NCI-H460 (cell line): ENCODE measurements around the gene KIF3A. TPM values are rescaled to one million over a fixed set of nuclear protein-coding genes. Genes with fewer than 3 reads are reported as not detected.

Experiments used
- DNase-seq: peaks from one replicate; pipeline ENCODE4 v3.0.0-alpha.2; 2016; ENCODE audit warnings: low read depth; ENCODE audit errors: extremely low read depth
- total RNA-seq: library from RNA; depleted of rRNA; stranded (reverse); fragments of >200 nt; shearing (Covaris generic); gene quantifications from 2 replicates; pipeline ENCODE4 v1.2.3, GENCODE V29; 2014

The KIF3A gene
- total RNA-seq, 1 experiment from 2014 or later, result 11.7 TPM

DNA sequence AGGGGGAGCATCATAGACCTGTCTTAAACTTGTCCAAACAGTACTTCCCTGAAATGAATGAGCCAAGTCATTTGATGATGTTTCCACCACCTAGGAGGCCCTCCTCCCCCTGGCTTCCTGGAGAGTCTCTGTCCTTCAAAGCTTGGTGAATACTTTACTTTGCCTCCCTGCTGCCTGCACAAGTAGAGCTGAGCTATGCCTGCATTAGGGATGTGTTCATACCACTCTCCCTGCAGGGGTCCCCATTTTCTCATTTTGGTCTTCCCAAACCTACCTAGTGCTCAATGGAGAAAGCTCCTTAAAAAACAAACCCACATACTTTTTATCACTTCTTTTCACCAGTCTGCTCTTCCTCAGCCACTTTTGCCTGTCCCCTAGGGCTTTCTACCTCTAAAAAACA lies 17.6 kb upstream of the KIF3A start:
- no peak for DNase-seq

DNA sequence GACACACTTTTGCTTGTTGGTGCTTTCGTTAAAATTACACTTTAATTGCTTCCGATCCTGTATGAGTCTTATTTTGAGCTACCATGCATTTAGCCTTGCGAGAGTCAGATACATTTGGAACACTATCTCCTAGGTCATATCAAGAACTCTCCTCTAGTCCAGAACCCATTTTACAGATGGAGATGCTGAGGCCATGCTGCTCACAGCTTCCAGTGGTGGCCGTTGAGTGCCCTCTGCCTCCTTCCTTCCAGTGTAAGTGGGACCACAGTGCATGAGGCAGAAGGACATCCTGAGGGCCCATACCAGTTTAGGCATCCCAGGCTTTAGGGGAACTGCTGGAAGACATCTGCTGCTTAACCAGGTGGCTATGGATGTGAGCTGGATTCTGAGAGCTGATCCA lies 16.8 kb upstream of the KIF3A start:
- DNase-seq, result no peak

- no peak for DNase-seq
These were observed 16.0 kb upstream of the KIF3A start for GRCh38 chr5:132753135-132753987.

DNA sequence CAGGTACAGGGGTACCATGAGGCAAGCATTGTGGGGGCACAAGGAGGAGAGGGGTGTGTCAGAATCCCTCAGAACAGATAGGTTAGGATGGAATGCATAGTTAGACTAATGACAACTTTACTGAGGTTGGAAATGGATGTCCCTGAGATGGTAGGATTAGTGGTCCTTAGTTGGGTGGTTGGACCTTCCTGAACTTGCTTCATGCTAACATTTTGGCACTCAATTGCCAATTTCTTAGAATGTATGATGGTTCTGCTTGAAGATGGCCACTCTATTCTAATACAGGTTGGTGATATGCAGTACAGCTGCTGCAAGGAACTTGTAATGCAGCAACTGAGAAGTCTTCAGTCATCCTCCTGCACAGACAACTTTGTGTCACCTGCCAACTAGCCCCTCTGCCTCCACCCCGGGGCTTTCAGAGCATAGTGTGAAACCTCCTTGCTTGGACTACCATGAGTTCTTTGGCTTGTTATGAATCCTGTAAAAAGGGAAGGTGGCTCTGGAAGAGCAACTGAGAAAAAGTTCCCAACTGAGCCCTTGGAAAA lies 15.3 kb upstream of the KIF3A start:
- DNase-seq, result no peak

DNA sequence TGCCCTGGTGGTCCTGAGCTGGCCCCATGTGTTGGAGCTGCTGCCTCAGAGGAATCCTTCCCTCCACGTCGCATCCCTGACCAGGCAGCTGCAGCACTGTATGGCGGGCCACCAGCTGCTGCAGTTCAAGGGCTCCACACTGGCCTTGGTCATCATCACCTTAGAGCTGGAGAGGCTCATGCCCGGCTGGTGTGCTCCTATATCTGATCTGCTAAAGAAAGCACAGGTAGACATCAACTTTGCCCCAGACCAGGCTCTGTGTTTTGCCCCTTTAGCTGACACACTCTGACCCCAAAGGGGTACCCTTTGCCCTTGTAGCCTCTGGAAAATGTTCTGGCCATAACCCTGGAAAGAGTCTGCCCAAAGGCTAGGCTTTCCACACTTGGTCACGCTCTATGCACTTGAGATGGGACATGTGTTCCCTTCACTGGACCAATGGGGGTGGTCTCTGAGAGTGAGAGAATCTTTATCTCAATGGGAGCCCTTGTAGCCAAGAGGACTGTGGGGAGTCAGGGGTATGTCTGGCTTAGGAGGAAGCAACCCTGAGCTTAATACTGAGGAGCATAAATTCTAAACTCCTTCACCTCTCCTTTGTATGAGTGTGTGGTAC lies 14.7 kb upstream of the KIF3A start:
- no peak for DNase-seq

DNA sequence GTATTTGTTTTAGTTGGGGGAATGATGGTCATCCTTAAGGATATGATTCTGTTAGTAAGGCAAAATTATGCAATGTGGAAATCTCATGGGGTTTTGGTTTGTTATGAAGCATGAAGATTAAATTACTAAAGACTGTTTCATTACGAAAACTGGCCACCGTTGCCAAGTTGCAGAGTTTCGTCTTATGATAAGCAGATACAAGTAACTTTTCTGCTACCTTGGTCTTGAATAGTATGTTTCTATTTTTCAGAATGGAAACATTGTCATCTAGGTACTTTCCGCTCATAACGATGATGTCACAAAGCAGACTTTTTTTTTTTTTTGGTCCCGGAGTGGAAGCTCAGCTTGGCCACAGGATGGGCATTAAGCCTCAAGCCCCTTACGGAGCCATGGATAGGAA lies 14.1 kb upstream of the KIF3A start:
- no peak for DNase-seq

- DNase-seq, result no peak
These were observed 13.3 kb upstream of the KIF3A start for GRCh38 chr5:132750471-132751230.

DNA sequence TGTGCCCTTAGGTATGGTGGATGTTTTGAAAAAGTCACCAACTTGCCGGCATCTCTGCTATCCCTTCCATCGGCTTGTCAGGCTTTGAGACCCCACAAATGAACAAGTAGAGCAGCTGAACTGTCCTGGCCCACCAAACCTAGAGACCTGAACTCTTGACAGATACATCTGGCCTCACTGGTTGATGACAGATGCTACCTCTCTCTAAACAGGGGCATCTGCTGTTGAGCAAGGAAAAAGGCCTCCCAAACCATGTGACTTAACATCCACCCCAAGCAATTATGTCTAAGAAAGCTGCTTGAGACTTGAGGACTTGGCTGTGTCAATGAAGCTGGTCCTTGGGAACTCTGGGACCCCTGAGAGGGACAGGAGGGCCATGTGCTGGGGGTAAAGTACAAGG lies 12.2 kb upstream of the KIF3A start:
- DNase-seq, result no peak

- DNase-seq, result no peak
These were observed 11.2 kb upstream of the KIF3A start for GRCh38 chr5:132748522-132749000.

DNA sequence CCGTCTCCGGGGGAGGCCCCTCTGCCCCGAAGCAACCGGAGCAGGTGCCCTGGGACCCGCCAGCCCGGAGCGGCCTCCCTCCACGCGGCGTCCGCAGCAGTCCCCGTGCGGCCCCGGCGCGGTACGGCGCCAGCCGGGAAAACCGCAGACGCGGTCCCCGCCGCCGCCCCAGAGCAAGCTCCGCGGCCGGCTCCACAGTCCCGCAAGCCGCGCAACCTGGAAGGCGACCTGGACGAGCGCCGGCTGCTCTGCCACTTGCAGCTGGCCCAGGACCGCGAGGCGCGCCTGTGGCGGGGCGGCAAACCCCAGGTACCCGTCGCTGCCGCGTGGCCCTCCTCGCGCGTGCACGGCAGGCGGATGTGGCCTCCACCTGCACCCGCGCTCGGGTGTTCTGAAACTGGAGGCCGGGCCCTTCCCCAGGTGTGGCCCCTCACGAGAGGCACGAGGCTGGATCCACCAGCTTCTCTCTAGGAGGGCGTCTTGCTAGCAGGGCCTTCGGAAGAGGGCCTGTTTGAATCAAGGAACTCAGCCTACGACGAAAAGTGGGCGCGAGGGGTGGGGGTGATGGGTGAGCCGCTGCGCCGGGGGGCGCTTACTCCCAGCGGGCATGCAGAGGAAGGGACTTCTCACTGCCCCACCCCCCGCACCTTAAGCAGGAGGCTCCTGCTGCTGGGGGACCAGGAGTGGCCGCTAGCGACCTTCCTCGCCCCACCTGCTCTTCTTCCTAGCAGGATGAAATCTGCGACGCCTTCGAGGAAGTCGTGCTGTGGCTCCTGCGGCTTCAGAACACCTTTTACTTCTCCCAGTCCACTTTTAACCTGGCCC lies 10.5 kb upstream of the KIF3A start:
- DNase-seq, result no peak

DNA sequence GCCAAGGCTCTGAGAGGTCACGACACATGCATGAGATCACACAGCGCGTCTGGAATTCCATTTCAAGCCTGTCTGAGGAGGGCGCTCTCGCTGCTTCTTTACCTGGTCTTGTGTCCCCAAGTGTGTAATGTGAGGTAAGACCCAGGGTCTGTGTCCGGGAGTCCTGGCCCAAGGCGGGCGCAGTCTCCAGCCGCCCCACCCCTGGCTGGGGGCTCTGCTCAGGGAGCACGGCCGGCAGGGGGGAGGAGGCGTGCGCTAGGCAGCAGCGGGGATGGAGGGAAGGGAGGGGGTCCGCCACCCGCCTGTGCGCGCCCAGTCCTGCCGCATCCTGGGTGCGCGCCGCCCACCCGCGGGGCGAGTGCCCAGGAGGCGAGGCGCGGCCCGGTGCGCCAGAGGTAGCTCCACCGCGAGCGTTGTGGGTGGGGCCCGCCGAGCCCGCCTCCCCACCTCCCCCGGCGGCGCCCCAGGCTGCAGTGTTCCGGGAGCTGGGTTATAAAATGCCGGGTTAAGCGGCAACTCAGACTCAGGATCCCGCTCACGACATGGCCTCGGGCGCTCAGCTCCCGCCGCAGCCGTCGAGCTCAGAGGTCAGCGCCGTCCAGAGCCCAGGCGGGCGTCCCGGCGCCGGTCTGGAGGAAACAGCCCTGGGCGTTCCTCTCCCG lies 9.7 kb upstream of the KIF3A start, which contains the start of gene CCNI2:
TSS of gene CCNI2 (plus strand) at position 473 of the 662 bp plus-strand sequence. CDS start at position 543, 70 bp downstream.
- DNase-seq, result peak; percentile 21

DNA sequence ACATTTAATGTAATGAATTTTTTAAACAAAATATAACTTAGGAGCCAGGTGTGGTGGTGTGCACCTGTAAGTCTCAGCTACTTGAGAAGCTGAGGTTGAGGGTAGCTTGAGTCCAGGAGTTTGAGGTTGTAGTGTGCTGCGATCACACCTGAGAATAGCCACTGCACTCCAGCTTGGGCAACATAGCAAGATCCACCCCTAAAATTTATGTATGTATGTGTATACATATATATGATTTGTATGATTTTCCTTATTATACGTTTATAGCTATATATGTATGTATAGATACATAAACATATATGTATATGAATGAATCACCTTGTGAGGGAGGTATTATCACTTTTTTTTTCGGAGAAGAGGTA lies 9.2 kb upstream of the KIF3A start:
- DNase-seq, result no peak

DNA sequence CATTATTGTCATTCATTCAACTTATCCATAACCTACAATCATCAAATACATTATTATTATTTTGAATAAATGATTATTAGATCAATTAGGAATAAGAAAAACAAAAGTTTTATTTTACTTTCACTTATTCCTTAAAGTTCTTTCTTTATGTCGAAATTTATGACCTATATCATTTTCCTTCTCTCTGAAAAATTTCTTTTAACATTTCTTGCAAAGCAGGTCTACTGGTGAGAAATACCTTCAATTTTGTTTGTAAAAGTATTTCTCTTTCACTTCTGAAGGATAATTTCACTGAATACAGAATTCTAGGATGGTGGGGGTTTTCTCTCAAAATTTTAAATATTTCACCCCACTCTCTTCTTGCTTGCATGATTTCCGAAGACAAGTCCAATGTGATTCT lies 7.3 kb upstream of the KIF3A start:
- no peak for DNase-seq

- DNase-seq, result no peak
These were observed 5.3 kb upstream of the KIF3A start for GRCh38 chr5:132742626-132743025.

DNA sequence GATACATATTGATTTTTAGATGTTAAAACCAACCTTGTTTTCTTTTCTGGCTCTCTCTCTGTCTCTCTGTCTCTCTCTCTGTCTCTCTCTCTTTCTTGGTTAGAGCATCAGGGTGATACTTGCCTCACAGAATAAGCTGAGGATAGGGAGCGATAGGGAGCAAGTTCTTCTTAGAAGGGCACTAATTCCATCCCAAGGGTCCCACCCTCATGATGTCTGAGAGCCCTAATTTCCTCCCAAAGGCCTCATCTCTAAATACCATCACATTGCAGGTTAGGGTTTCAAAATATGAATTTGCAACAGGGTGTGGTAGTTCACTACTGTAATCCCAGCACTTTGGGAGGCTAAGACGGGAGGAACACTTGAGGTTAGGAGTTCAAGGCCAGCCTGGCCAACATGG lies 4.8 kb upstream of the KIF3A start:
- no peak for DNase-seq

GRCh38 chr5:132739232-132739631 lies 1.9 kb upstream of the KIF3A start:
- DNase-seq, result no peak

DNA sequence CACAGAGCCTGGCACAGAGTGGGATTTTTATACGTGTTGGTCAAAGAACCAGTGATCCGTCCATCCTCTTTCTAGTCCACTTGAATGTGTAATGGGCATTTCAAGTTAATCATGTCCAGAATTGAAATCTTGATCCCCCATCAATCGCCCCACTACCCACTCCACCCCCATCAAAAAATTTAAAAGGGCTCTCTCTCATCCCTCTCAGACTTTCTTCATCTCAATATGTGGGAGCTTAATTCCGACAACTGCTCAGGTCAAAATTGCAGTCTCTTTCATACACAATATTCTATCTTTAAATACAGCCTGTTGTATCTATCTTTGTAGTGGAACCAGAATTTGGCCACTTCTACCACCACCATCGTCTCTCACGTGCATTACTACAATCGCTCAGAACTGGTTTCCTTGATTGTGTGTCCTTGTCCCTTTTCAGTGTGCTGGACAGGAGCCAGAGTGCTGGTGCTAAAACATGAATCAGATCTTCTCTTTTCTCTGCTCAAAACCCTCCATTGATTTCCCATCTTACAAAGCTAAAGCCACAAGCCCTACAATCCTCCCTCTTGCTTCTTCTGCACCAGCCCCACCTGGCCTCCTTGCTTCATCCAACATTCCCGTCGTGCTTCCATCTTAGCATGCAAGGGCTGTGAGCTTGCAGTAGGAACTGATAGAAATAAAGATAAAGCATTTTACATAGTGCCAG lies 786 bp upstream of the KIF3A start:
- no peak for DNase-seq

DNA sequence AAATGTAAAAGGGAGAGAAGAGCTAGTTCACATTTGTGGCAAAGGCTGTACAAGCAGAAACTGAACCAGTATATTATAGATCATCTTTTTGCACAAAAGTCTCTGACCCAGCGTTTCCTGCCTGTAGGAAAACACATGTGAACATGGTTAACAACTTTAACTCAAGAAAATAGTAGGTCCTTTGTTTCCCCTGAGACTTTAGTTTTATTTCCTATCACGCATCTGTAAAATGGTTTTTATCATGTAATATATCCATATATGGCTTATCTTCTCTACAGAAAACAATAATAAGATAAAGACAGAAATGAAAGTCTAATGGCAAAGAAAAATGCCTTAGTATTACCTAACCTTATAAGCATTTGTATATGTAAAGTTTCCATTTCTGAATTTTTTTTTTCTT lies 2.7 kb downstream of the KIF3A start:
- DNase-seq, result no peak

GRCh38 chr5:132733499-132734148 lies 3.7 kb downstream of the KIF3A start:
- no peak for DNase-seq
